GM12875 (cell line): Measurements from ENCODE around the gene FAM3C.

Source experiments
- H3K4me3 ChIP-seq: one replicate; pipeline ENCODE4 v1.5.1; 2011; ENCODE audit warnings: low read depth, low read length, control low read depth
- CTCF ChIP-seq: IDR thresholded peaks from 2 replicates; pipeline ENCODE4 v1.5.1; 2011; ENCODE audit warnings: low read depth, mild to moderate bottlenecking, control low read depth, inconsistent platforms, low read length, moderate library complexity, borderline replicate concordance; ENCODE audit not compliant: insufficient read depth

FAM3C gene

GRCh38 chr7:121360564-121360963 is 35.5 kb downstream of the FAM3C start:
- no peak for TF ChIP-seq CTCF
- H3K4me3 ChIP-seq, result no peak overlapping the region

- no peak overlapping the region for H3K4me3 ChIP-seq
- TF ChIP-seq CTCF, result no peak
Observed at GRCh38 chr7:121355574-121355973, 40.5 kb downstream of the FAM3C start.

GRCh38 chr7:121352323-121352722 is 43.8 kb downstream of the FAM3C start:
- no peak for TF ChIP-seq CTCF
- H3K4me3 ChIP-seq, result no peak overlapping the region

GRCh38 chr7:121351682-121352081 is 44.4 kb downstream of the FAM3C start:
- TF ChIP-seq CTCF, result no peak
- no peak overlapping the region for H3K4me3 ChIP-seq

DNA sequence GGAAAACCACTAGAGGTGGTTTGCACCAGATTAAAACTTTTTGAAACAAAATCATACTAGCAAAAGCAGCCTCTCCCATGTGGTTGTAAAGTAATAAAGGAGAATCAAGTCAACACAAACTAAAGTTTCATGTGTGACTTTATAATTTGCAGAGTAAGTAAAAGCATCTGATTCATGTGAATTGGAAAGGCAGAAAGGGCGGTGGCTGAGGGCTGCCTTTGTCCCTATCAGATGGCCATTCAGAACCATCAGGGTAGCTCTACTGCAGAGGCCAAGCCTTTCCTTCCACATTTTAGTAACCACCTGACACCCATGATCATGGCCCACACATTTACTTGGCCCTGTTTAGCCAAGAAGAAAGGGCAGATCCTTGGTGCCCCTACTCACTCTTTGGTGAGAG is 51.6 kb downstream of the FAM3C start:
- H3K4me3 ChIP-seq, result no peak overlapping the region
- TF ChIP-seq CTCF, result no peak

DNA sequence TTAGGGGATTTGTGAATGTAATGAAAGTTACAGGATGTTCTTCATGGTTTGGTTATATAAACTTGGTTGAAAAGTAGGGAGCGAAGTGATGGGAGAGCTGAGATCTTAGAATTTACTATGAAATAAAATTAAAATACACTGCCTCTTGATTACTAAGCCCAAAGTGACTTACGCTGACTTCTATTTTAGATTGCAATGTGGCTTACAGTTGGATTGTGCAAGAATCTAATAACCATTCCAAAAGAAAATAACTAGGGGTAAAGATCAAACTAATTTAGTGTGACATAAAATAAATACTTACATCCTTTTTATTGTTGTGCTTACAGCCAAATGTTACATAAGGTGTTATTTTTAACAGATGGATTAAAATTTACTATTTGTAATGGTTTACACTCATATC is 52.0 kb downstream of the FAM3C start:
- H3K4me3 ChIP-seq, result no peak overlapping the region
- TF ChIP-seq CTCF, result no peak

DNA sequence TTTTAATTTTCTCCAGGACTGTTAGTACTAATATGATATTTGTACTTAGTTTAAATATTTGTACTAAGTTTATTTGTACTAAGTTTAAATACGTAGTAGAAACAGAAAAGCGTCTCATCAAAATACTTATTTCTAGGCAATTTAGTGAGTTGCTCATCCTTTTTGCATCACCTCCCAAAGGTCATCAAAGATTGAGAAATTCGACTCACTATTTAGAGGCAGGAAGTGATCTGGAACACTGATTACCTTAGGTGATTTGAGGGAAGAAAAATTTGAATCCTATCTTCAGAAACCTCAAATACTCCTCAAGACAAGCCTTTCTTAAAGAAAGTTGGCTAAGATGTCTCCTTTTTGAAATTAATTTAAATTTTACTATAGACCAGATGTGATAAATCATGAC is 52.8 kb downstream of the FAM3C start:
- no peak overlapping the region for H3K4me3 ChIP-seq
- no peak for TF ChIP-seq CTCF
